HK-2 (cell line): ENCODE data around the gene CLEC10A.
"Not testable (repeated sequence)": the region's sequence is repeated elsewhere in the genome, so short reads cannot be mapped to it uniquely, and the experiment has no call there.

Experiments
- DNase-seq: peaks from one replicate; pipeline ENCODE4 v3.0.0-alpha.2; 2018; ENCODE audit not compliant: unreplicated experiment

Gene CLEC10A

GRCh38 chr17:7108981-7109380, 28.9 kb upstream of the CLEC10A start:
- DNase-seq, result no peak

GRCh38 chr17:7108560-7108925, 28.5 kb upstream of the CLEC10A start:
- DNase-seq, result no peak

GRCh38 chr17:7107795-7108559, 27.9 kb upstream of the CLEC10A start:
- DNase-seq, result no peak

- no peak for DNase-seq
These were observed 27.1 kb upstream of the CLEC10A start for GRCh38 chr17:7107012-7107754.

GRCh38 chr17:7102421-7102820, 22.4 kb upstream of the CLEC10A start:
- DNase-seq, result no peak

- DNase-seq, result no peak
These were observed 21.5 kb upstream of the CLEC10A start for GRCh38 chr17:7101531-7101930.

- not testable (repeated sequence) for DNase-seq
These were observed 20.8 kb upstream of the CLEC10A start for GRCh38 chr17:7100641-7101379.

- DNase-seq, result no peak
These were observed 18.9 kb upstream of the CLEC10A start for GRCh38 chr17:7098802-7099459.

GRCh38 chr17:7097940-7098339, 17.9 kb upstream of the CLEC10A start:
- no peak for DNase-seq

- DNase-seq, result no peak
These were observed 15.6 kb upstream of the CLEC10A start for GRCh38 chr17:7095625-7096024.

GRCh38 chr17:7094652-7095019, 14.6 kb upstream of the CLEC10A start:
- DNase-seq, result no peak

- not testable (repeated sequence) for DNase-seq
These were observed 11.4 kb upstream of the CLEC10A start for GRCh38 chr17:7091311-7092005.

- not testable (repeated sequence) for DNase-seq
These were observed 9.5 kb upstream of the CLEC10A start for GRCh38 chr17:7089570-7089969.

- DNase-seq, result not testable (repeated sequence)
These were observed 8.4 kb upstream of the CLEC10A start for GRCh38 chr17:7088442-7088841.

- DNase-seq, result no peak
These were observed 4.0 kb upstream of the CLEC10A start for GRCh38 chr17:7084088-7084487.

- no peak for DNase-seq
These were observed 3.5 kb upstream of the CLEC10A start for GRCh38 chr17:7083592-7083991.

- no peak for DNase-seq
These were observed 1.5 kb upstream of the CLEC10A start for GRCh38 chr17:7081341-7082062.

- DNase-seq, result no peak
These were observed 498 bp upstream of the CLEC10A start for GRCh38 chr17:7080456-7081041.

GRCh38 chr17:7078711-7079110, 1.3 kb downstream of the CLEC10A start:
- no peak for DNase-seq

GRCh38 chr17:7077911-7078546, 2.0 kb downstream of the CLEC10A start:
- DNase-seq, result no peak
